Transverse colon (tissue), 4 donors: ENCODE data around the gene SEMA5B. TPM values are rescaled to one million over a fixed set of nuclear protein-coding genes. Genes with fewer than 3 reads are reported as not detected.

Experiments
- DNase-seq: peaks from one replicate; pipeline ENCODE4 v3.0.0-alpha.2; 2019
- H3K27ac ChIP-seq, 4 donors: fragments of 200-600 bp; sonication (generic); 2 replicates each; pipeline ENCODE4 v1.5.1; 2016 to 2018; ENCODE audit warnings: inconsistent platforms in 4 of 4
- H3K27me3 ChIP-seq: fragments of 200-600 bp; sonication (generic); 2 replicates; pipeline ENCODE4 v1.5.1; 2017; ENCODE audit warnings: inconsistent platforms
- H3K36me3 ChIP-seq, 4 donors: fragments of 200-600 bp; sonication (generic); 2 replicates each; pipeline ENCODE4 v1.5.1; 2017 to 2019; ENCODE audit warnings: inconsistent platforms in 4 of 4
- H3K4me1 ChIP-seq, 4 donors: fragments of 200-600 bp; sonication (generic); 2 replicates each; pipeline ENCODE4 v1.5.1; 2017 to 2020; ENCODE audit warnings: inconsistent platforms in 4 of 4
- H3K4me3 ChIP-seq, 4 donors: fragments of 200-600 bp; sonication (generic); 1 replicate in 1 of 4; 2 replicates in 3 of 4; pipeline versions ENCODE4 v1.5.1 to v1.6.1; 2017 to 2019; ENCODE audit warnings: inconsistent platforms in 4 of 4
- H3K9me3 ChIP-seq, 2 donors: fragments of 200-600 bp; sonication (generic); 2 replicates each; pipeline ENCODE4 v1.5.1; 2017 to 2019; ENCODE audit warnings: inconsistent platforms in 2 of 2
- CTCF ChIP-seq, 5 experiments: fragments of 200-600 bp in 3 of 5; fragments of 450-650 bp in 2 of 5; sonication (generic) in 3 of 5; IDR thresholded peaks; 1 replicate in 2 of 5; 2 replicates in 3 of 5; pipeline ENCODE4 v1.5.1; 2016 to 2017; ENCODE audit warnings: antibody characterized with exemption in 5 of 5, inconsistent platforms in 3 of 5, mild to moderate bottlenecking in 2 of 5, moderate library complexity in 1 of 5
- EP300 ChIP-seq: sonication (generic); formaldehyde crosslinking; IDR thresholded peaks from one replicate; pipeline ENCODE4 v1.6.1; 2017; ENCODE audit warnings: antibody characterized with exemption, low read depth
- POLR2A ChIP-seq: fragments of 450-650 bp; IDR thresholded peaks from one replicate; pipeline ENCODE4 v1.6.1; 2016; ENCODE audit warnings: antibody characterized with exemption, mild to moderate bottlenecking, moderate library complexity
- POLR2AphosphoS5 ChIP-seq, 3 donors: sonication (generic); formaldehyde crosslinking; IDR thresholded peaks; one replicate each; pipeline ENCODE4 v1.6.1; 2016; ENCODE audit warnings: antibody characterized with exemption in 3 of 3
- WGBS, 2 donors: methylation state at CpG; one replicate each; pipeline ENCODE4 v1.1.5; 2018; ENCODE audit warnings: low coverage in 1 of 2; 5-methylcytosine and 5-hydroxymethylcytosine counted together
- in situ Hi-C, 4 donors: fragments of 200-750 bp; cut with MboI; loops; one replicate each; pipeline versions ENCODE4 v1.15.0 to v1.15.1; 2017; ENCODE audit warnings: low sequenced_read_pairs in 3 of 4, low pct_ligation_motif_present in 1 of 4, low pct_unique_long_range_greater_than_20kb in 1 of 4
- intact Hi-C: fragments of 100-400 bp; cut with DNase I; formaldehyde crosslinking; loops from one replicate; pipeline ENCODE4 v1.15.1; 2023; ENCODE audit warnings: low total_unique reads
- total RNA-seq, 4 donors: library from RNA; depleted of rRNA; stranded (reverse); fragments of >200 nt; gene quantifications; one replicate each; pipeline ENCODE4 v1.1.0, GENCODE V29; 2016

The SEMA5B gene
- total RNA-seq, 4 donors from 2014 or later: 0.16 to 1.4 (median 0.27) TPM; not detected in 1

GRCh38 chr3:123064506-123064905, 36.9 kb upstream of the SEMA5B start:
- DNase-seq: no peak
- Histone ChIP-seq H3K9me3 (no peaks in the 10 kb centered on the region), H3K27me3 (no peaks in the 10 kb centered on the region), H3K4me1 (peaks cover 5 to 22% (median 18%) of the 10 kb centered on the region in 4 donors), H3K4me3 (no peak overlapping the region), H3K36me3 (no peaks in the 10 kb centered on the region), H3K27ac (no peak overlapping the region)
- in situ Hi-C loops: no loop called here
- no peak for TF ChIP-seq POLR2A
- no peak for TF ChIP-seq POLR2AphosphoS5 (IDR thresholded peaks at IDR 0.05)
- TF ChIP-seq EP300: no peak
- no peak for TF ChIP-seq CTCF (IDR thresholded peaks at IDR 0.05)
- WGBS, 2 donors: 91 to 96% methylated on average over 4 of the region's 4 CpGs
- intact Hi-C loops: no loop called here

- TF ChIP-seq EP300: no peak
- no peak for TF ChIP-seq POLR2A
- no peak for TF ChIP-seq POLR2AphosphoS5 (IDR thresholded peaks at IDR 0.05)
- no peak for TF ChIP-seq CTCF (IDR thresholded peaks at IDR 0.05)
- intact Hi-C loops: no loop called here
- 83 to 89% methylated on average over 3 to 6 of the region's 6 CpGs for WGBS, 2 donors
Measured at GRCh38 chr3:123063034-123063433, 35.5 kb upstream of the SEMA5B start.

DNA sequence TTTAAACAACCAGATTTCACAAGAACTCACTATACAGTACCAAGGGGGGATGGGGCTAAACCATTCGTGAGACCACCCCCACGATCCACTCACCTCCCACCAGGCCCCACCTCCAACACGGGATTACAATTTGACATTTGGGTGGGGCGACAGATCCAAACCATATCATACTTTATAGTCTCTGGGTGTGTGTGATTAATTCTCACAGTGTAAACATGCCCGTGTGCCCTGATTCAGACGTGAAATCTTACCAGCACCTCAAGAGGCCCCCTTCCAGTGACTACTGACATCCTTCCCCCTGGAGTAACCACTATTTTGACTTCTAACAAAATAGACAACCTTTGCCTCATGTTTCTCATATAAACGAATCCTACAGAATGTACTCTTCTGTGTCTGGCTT, 34.3 kb upstream of the SEMA5B start:
- intact Hi-C loops (no loop called here), in situ Hi-C loops (no loop called here)
- TF ChIP-seq POLR2A (no peak), EP300 (no peak), CTCF (IDR thresholded peaks at IDR 0.05) (no peak), POLR2AphosphoS5 (IDR thresholded peaks at IDR 0.05) (no peak)
- Histone ChIP-seq H3K4me3 (no peak overlapping the region), H3K36me3 (no peaks in the 10 kb centered on the region), H3K27ac (no peak overlapping the region), H3K4me1 (peaks cover 5 to 9% (median 6%) of the 10 kb centered on the region in 4 donors), H3K9me3 (no peaks in the 10 kb centered on the region), H3K27me3 (no peaks in the 10 kb centered on the region)
- DNase-seq: no peak
- 54 to 56% methylated on average over 7 of the region's 7 CpGs for WGBS, 2 donors

More at GRCh38 chr3:123063034-123063433, 35.5 kb upstream of the SEMA5B start:
- H3K4me1 ChIP-seq: peaks cover 5 to 11% (median 10%) of the 10 kb centered on the region in 4 donors
- H3K4me3 ChIP-seq: no peak overlapping the region
- H3K27me3 ChIP-seq: no peaks in the 10 kb centered on the region
- in situ Hi-C loops: no loop called here
- DNase-seq: no peak
- no peaks in the 10 kb centered on the region for H3K36me3 ChIP-seq
- no peaks in the 10 kb centered on the region for H3K9me3 ChIP-seq
- no peak overlapping the region for H3K27ac ChIP-seq

GRCh38 chr3:123060054-123060453, 32.5 kb upstream of the SEMA5B start:
- in situ Hi-C loops: no loop called here
- no peak for TF ChIP-seq POLR2AphosphoS5 (IDR thresholded peaks at IDR 0.05)
- TF ChIP-seq POLR2A: no peak
- no peak for TF ChIP-seq CTCF (IDR thresholded peaks at IDR 0.05)
- no peak for TF ChIP-seq EP300

More at GRCh38 chr3:123060054-123060453, 32.5 kb upstream of the SEMA5B start:
- intact Hi-C loops: no loop called here
- Histone ChIP-seq H3K4me3 (no peak overlapping the region), H3K36me3 (no peaks in the 10 kb centered on the region), H3K27ac (no peak overlapping the region), H3K4me1 (peaks cover 0 to 5% (median 0%) of the 10 kb centered on the region in 4 donors), H3K27me3 (no peaks in the 10 kb centered on the region), H3K9me3 (no peaks in the 10 kb centered on the region)
- no peak for DNase-seq
